Measurements from ENCODE around the gene ZNF664. TPM values are rescaled to one million over a fixed set of nuclear protein-coding genes. Genes with fewer than 3 reads are reported as not detected.

The ZNF664 gene
- total and polyA plus RNA-seq, 2 of the 13 experiments (the other 11 are each of a cell fraction or from before 2014, with no cell fraction given), result 43.9 to 56.5 TPM

DNA sequence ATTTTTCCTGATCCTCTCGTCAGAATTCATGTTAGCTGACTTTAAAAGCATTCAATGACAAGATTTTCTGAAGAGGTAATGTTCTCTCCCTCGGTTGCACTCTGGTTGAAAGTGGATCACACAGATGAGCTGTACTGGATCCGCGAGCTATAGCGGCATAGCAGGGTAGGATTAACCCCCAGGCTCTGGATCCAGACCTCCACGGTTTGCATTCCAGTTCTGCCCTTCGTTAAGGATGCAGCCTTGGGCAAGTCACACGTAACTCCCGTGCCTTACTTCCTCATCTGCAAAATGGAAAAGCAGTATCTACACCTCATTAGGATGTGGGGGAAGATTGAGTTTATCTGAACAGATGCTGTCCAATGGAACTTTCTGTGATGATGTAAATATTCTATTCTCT, 14.1 kb upstream of the ZNF664 start:
- Histone ChIP-seq H3K4me2 (ENCODE audit: low read depth, low read length) (no peak overlapping the region), H4K20me1 (ENCODE audit: insufficient read depth, low read length) (no peaks in the 10 kb centered on the region), H2AFZ (ENCODE audit: low read length) (no peak overlapping the region), H3K27ac (ENCODE audit: extremely low read length, insufficient read depth, low read length) (no peak overlapping the region), H3K27me3 (ENCODE audit: control insufficient read depth in 1 of 2, insufficient read depth in 2 of 2, low read length in 2 of 2) (no peaks in the 10 kb centered on the region), H3K9ac (ENCODE audit: insufficient read depth, low read depth, low read length) (no peak overlapping the region), H3K4me3 (replicated peaks in 1 of 3; ENCODE audit: insufficient read depth in 1 of 3, low read depth in 2 of 3, low read length in 3 of 3) (no peak overlapping the region), H3K9me3 (ENCODE audit: low read length) (no peaks in the 10 kb centered on the region), H3K36me3 (replicated peaks in 1 of 2; ENCODE audit: control insufficient read depth in 1 of 2, insufficient read depth in 2 of 2, low read length in 2 of 2) (no peaks in the 10 kb centered on the region), H3K4me1 (ENCODE audit: insufficient read depth, low read length) (no peaks in the 10 kb centered on the region), H3K79me2 (ENCODE audit: insufficient read depth, low read length) (no peaks in the 10 kb centered on the region)
- no peak for DNase-seq (ENCODE audit: low spot score)
- no TSS peak for BruUV-seq (replicated peaks)
- TF ChIP-seq ZNF564 (CRISPR knock-in tag; IDR thresholded peaks at IDR 0.05) (no peak), SMARCE1 (IDR thresholded peaks at IDR 0.05; ENCODE audit: borderline replicate concordance) (no peak), NFE2L1 (CRISPR knock-in tag; IDR thresholded peaks at IDR 0.05; ENCODE audit: borderline replicate concordance) (no peak), BHLHE40 (IDR thresholded peaks at IDR 0.05; ENCODE audit: low read length) (no peak), LRRFIP1 (CRISPR knock-in tag; conservative IDR thresholded peaks at IDR 0.05) (no peak), ZNF773 (CRISPR knock-in tag; IDR thresholded peaks at IDR 0.05; ENCODE audit: borderline replicate concordance) (no peak), SIX1 (CRISPR knock-in tag; IDR thresholded peaks at IDR 0.05; ENCODE audit: borderline replicate concordance) (no peak), KLF11 (CRISPR knock-in tag; IDR thresholded peaks at IDR 0.05) (no peak)
- WGBS (ENCODE audit: low lambda C conversion rate), result 91% methylated on average over 9 of the region's 9 CpGs
- no peak for ATAC-seq
- POLR2A ChIA-PET, result no interaction called here
- intact Hi-C loops (cut with micrococcal nuclease; ENCODE audit: unreplicated experiment), result no loop called here
- FAIRE-seq, result no peak
- CTCF ChIA-PET (ENCODE audit: low intra/inter-chr PET ratio, low total read pairs), result no interaction called here
- in situ Hi-C loops (cut with HindIII; ENCODE audit: extremely low pct_ligation_motif_present, low pct_unique_long_range_greater_than_20kb), result no loop called here
